Measurements from ENCODE around the gene ADGRV1. TPM values are rescaled to one million over a fixed set of nuclear protein-coding genes. Genes with fewer than 3 reads are reported as not detected.
A peak's percentile ranks its signal among the peaks of the same experiment; 100 is the strongest.

ADGRV1 gene
- total RNA-seq, 4 donors from 2014 or later: 0.28 to 6.5 (median 3.7) TPM

DNA sequence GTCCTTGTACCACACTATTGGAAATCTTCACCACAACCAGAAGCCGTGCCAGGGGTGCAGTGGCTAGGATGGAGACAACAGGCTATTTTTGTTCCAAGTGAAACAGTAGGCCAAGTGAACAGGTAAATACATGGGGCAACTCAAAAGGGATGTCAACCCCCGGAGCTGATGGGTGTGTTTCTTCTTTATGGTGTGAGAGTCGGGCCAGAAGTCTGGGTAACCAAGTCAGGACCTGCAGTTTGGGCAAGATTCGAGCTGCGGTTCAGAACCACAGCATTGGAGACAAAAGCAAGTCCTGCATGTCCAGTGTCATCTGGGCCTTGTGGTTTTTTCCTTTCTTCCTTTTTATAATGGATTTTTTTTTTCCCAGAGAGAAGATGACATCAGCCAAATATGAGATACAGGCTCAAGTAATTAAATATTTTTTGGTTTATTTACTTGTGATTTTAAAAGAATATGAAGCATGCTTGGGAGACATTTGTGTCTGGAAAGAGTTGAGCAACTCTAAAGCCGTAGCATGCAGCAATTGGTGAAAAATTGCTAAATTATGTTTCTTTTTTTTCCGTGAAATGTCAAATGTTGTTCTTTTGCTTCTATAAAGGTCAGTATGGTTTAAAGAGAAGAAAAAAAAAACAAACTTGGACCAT is 562.9 kb downstream of the ADGRV1 start:
- H3K36me3 ChIP-seq: no peaks in the 10 kb centered on the region
- TF ChIP-seq POLR2A (IDR thresholded peaks at IDR 0.05): no peak
- TF ChIP-seq, protein P1, sequence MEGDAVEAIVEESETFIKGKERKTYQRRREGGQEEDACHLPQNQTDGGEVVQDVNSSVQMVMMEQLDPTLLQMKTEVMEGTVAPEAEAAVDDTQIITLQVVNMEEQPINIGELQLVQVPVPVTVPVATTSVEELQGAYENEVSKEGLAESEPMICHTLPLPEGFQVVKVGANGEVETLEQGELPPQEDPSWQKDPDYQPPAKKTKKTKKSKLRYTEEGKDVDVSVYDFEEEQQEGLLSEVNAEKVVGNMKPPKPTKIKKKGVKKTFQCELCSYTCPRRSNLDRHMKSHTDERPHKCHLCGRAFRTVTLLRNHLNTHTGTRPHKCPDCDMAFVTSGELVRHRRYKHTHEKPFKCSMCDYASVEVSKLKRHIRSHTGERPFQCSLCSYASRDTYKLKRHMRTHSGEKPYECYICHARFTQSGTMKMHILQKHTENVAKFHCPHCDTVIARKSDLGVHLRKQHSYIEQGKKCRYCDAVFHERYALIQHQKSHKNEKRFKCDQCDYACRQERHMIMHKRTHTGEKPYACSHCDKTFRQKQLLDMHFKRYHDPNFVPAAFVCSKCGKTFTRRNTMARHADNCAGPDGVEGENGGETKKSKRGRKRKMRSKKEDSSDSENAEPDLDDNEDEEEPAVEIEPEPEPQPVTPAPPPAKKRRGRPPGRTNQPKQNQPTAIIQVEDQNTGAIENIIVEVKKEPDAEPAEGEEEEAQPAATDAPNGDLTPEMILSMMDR (IDR thresholded peaks at IDR 0.05): no peak
- no peaks in the 10 kb centered on the region for H3K9me3 ChIP-seq
- no peak overlapping the region for H3K4me3 ChIP-seq
- H3K4me1 ChIP-seq: peaks cover 0 to 4% (median 1%) of the 10 kb centered on the region in 4 donors
- H3K27me3 ChIP-seq: no peaks in the 10 kb centered on the region
- H3K27ac ChIP-seq: peak overlapping the region; percentile 6 to 65 (median 26)
- DNase-seq: no peak

DNA sequence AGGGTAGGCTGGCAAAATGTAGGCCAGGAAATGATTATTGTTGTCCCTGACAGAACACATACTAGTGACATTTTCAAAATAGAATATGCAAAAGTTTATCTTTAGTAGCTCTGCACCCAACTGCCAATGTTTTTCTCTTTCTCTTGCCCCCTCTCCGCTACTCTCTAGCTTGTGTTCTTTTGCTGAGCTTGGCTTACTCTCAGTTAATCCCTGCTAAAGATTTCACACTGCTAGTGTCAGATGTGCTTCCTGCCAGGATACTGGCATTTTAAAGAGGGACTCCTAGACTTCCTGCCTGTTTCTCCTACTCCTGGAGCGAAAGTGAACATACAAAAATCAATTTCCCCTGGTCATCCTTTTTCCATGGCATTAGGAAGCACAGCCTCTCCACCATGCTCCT is 564.1 kb downstream of the ADGRV1 start:
- Histone ChIP-seq H3K4me3 (no peak overlapping the region), H3K36me3 (no peaks in the 10 kb centered on the region), H3K27me3 (no peaks in the 10 kb centered on the region), H3K9me3 (no peaks in the 10 kb centered on the region), H3K27ac (peak overlapping the region in 2 of 4 donors; percentile 6 to 58), H3K4me1 (peaks cover 0 to 11% (median 1%) of the 10 kb centered on the region in 4 donors)
- TF ChIP-seq POLR2A (IDR thresholded peaks at IDR 0.05): no peak
- TF ChIP-seq, protein P1 (IDR thresholded peaks at IDR 0.05): no peak
- no peak for DNase-seq

DNA sequence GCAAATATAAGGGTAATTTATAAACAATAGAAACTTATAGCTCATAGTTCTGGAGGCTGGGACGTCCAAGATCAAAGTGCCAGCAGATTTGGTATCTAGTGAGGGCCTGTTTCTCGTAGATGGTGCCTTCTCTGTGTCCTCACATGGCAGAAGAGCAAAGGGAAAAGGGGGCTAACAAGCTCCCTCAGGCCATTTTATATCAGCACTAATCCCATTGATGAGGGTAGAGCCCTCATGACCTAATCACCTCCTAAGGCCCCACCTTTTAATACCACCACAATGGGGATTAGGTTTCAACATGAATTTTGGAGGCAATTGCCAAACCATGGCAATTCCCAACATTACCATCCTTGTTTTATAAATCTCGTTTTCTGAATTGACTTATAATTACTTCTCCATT is 564.7 kb downstream of the ADGRV1 start:
- TF ChIP-seq, protein P1 (IDR thresholded peaks at IDR 0.05): no peak
- no peak for TF ChIP-seq POLR2A (IDR thresholded peaks at IDR 0.05)
- Histone ChIP-seq H3K27ac (peak overlapping the region in 1 of 4 donors; percentile 58), H3K36me3 (no peaks in the 10 kb centered on the region), H3K9me3 (no peaks in the 10 kb centered on the region), H3K4me3 (no peak overlapping the region), H3K4me1 (peaks cover 0 to 15% (median 1%) of the 10 kb centered on the region in 4 donors), H3K27me3 (no peaks in the 10 kb centered on the region)
- DNase-seq: no peak

DNA sequence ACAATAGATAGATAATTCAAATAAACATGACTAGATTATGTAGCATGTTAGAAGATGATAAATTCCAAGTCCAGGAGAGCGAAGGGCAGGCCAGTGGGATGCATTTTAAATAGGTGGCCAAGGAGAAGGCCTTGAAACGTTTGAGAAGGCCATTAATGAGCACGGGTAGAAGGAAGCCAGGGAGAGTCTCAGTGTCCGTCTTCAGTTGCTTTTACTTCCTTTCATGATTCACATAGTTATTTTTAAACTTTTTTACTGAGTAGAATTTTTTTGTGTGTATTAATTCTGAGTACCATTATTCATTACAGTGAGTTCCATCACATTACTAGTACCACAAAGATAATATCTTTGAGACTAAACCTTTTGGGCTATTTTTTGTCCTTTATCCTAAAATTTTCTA is 565.3 kb downstream of the ADGRV1 start:
- Histone ChIP-seq H3K36me3 (no peaks in the 10 kb centered on the region), H3K27me3 (no peaks in the 10 kb centered on the region), H3K9me3 (no peaks in the 10 kb centered on the region), H3K4me3 (no peak overlapping the region), H3K27ac (no peak overlapping the region), H3K4me1 (peaks cover 0 to 15% (median 1%) of the 10 kb centered on the region in 4 donors)
- no peak for TF ChIP-seq POLR2A (IDR thresholded peaks at IDR 0.05)
- TF ChIP-seq, protein P1 (IDR thresholded peaks at IDR 0.05): no peak
- DNase-seq: no peak

DNA sequence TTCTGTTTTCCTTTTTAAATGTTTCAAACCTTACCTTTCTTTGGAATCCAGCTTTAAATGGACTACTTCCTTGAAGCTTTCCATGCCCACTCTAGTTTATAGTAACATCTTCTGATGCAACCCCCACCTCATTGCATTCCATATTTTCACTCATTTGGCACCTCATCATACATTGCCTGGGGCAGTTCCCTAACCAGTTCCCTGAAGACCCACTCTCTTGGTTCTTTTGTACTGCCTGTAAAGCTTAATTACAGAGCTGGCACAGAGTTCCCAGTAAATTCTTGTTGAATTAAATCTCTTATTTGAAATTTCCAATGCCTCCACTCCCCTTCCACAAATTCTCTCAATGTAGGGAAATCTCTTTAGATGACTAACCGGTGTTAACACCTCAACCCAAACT is 567.3 kb downstream of the ADGRV1 start:
- no peak for DNase-seq
- Histone ChIP-seq H3K4me3 (no peak overlapping the region), H3K27ac (peak overlapping the region in 1 of 4 donors; percentile 70), H3K4me1 (peaks cover 0 to 11% (median 1%) of the 10 kb centered on the region in 4 donors), H3K27me3 (no peaks in the 10 kb centered on the region), H3K36me3 (no peaks in the 10 kb centered on the region), H3K9me3 (no peaks in the 10 kb centered on the region)
- TF ChIP-seq, protein P1 (IDR thresholded peaks at IDR 0.05): no peak
- no peak for TF ChIP-seq POLR2A (IDR thresholded peaks at IDR 0.05)

All from Peyer's patch (tissue), 4 donors.